ENCODE data around the gene HYAL3.
"Not testable (repeated sequence)": the region's sequence is repeated elsewhere in the genome, so short reads cannot be mapped to it uniquely, and the experiment has no call there.

HYAL3 gene

GRCh38 chr3:50268703-50269451 is 30.3 kb downstream of the HYAL3 start, which contains the start of gene SEMA3B:
SEMA3B (plus strand) TSS chr3:50269147; CDS start chr3:50269241, 94 bp downstream.
- DNase-seq, result no peak

GRCh38 chr3:50268276-50268675 is 30.9 kb downstream of the HYAL3 start:
- DNase-seq, result no peak

GRCh38 chr3:50267280-50267913 is 31.8 kb downstream of the HYAL3 start:
- DNase-seq, result no peak

DNA sequence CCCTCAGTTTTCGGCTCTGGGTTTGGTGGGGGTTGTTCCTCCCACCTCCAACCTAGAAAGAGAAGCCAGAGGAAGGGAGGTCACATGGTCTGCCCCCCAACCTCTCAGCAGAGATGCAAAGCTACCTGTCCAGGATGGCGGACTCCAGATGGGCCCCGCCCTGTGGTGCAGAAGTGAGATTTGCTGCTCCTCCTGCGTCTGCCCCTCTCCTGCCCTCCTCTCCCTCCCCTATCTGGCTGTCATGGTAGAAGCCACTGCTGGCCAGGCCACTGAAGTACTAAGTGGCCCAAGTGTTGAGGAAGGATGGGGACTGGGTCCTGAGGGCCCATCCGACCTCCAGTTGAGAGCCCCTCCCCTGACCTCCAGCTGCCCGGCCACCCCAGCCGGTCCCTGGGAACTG is 32.4 kb downstream of the HYAL3 start:
- no peak for DNase-seq

- no peak for DNase-seq
Observed at GRCh38 chr3:50266017-50266416, 33.2 kb downstream of the HYAL3 start.

- DNase-seq, result no peak
Observed at GRCh38 chr3:50265571-50265970, 33.6 kb downstream of the HYAL3 start.

GRCh38 chr3:50264964-50265485 is 34.2 kb downstream of the HYAL3 start:
- no peak for DNase-seq

- no peak for DNase-seq
Observed at GRCh38 chr3:50264383-50264963, 34.7 kb downstream of the HYAL3 start.

DNA sequence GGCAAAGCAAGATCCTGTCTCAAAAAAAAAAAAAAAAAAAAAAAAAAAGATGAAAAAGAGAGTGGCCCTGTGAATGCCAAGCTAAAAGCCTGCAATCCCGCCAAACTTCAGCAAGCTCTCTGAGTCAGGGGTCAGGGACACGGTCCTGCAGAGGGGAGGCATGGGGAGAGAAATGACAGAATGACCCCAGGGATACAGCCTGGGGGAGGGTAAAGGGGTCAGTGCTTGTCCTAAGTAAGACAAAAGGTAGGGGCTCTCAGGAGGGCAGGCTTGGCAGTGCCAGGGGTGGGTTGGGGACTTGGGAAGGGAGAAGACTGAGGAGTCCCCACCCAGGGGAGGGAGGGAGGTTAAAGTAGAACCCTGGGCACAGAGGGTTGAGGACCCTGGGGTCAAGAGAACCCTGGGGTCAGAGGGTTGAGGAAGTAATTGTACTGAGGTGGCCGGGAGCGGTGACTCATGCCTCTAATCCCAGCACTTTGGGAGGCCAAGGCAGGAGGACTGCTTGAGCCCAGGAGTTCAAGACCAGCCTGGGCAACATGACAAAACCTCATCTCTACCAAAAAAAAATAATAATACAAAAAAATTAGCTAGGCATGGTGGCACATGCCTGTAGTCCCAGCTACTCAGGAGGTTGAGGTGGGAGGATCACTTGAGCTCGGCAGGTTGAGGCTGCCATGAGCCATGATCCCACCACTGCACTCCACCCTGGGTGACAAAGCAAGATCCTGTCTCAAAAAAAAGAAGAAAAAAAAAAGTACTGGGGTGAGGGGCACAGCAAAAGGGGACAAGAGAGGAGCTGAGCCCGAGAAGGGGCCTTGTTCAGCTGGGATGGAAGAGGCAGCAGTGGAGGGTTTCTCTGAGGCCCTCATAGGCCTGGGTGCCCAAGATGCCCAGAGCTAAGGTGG is 35.5 kb downstream of the HYAL3 start:
- no peak for DNase-seq

DNA sequence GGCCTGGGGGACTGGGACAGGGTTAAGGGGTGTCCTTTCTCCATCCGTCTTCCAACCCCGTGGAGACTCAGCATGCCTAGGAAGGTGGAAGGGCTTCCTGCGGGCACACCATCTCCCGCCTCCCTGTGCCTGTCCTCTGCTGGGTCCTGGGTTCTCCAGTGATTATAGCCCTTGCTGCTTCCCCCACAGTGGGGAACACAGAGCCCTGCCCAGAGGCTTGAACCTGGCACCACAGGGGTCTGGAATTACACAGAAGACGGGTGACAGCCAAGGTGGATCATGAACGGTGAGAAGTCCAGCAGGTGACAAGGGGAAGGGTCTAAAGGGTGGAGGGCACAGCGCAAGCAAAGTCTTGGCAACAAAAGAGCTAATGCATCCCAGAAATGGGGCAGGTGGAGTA is 36.4 kb downstream of the HYAL3 start:
- no peak for DNase-seq

GRCh38 chr3:50262200-50262599 is 37.0 kb downstream of the HYAL3 start:
- DNase-seq, result not testable (repeated sequence)

DNA sequence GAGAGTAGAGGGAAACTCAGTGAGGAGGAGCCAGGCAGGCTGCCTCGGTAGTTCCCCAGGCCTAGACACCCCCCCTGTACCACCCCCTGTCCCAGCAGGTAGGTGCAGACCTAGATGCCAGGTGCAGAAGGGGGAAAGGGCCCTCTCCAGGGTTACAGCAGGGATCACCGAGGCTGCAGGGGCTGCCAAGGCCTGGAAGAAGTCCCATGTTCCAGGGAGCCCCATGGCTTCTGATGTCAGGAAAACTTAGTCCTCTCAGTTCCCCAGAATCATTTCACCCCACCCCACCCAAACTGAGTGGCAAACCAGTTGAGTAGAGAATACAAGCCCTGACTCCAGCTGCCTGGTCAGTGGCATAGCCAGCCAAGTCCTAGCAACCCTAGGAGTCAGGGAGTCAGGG is 37.7 kb downstream of the HYAL3 start:
- DNase-seq, result no peak

- no peak for DNase-seq
Observed at GRCh38 chr3:50260942-50261441, 38.2 kb downstream of the HYAL3 start.

DNA sequence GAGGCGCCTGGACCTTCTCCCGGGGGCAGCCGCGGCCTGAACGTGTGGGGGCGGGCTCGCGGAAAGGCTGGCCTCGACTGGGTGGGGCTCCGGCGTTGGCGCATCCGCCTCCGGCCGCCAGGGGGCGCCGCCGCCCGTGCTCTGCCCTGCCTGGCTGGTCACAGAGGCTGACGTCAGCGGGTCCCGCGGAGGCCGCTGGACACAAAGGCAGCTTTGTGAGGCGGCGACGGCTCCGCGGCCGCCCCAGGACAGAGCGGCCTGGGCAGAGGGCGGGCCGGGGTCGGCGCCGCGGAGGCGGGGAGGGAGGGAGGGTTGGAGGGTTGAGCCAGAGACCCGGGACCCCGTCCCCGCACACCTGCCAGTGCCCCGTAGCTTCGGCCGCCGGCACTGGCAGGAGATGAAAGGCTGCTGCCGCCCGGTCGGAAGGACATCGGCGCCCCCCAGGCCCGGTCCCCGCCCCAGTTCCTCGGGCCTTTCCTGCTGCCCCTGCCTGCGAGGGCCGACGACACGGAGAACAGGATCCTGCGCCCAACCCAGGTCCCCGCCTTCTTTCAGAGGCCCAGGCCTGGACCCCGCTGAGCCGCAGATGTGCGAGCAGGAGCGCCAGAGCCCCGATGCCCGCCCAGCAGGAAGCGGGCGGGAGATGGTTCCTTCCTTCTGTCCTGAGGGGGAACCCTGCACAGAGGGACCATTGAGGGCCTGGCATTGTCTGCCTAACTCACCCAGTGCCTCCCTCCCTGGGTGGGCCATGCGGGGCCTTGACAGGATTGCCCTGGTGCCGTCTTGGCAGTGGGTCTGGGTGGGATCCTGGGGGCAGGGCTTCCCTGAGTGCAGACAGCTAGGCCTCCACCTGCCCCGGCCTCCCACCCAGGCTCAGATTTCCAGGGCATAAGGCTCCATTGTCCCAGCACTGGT is 38.9 kb downstream of the HYAL3 start:
- DNase-seq, result peak; percentile 85 to 88

DNA sequence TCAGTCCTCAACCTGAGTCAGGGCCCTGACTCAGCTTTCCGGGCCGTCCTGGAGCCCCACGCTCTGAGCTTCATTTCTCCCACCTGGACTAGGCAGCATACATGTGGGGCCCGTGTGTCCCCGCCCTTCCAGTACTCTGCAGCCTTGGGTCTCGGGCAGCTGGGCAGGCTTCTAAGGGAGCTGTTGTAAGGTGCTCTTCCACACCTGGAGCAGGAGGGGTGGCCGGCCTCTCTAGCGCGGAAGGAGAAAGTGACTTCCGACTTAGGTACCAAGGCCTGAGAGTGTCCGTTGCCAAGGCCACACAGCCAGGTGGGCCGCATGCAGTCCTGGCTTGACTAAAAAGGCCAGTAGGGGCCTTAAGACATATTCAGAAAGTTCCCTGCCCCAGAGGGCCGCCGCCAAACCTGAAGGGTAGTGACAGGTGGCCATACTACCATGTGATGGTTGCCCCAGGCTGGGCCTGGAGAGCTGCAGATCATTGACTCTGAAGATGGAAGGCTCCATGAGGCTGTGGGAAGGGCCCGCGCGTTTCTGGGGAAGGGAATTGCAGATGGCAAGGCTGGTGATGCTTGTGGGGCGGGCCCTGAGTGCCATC is 39.7 kb downstream of the HYAL3 start:
- no peak for DNase-seq

- no peak for DNase-seq
Observed at GRCh38 chr3:50258979-50259378, 40.2 kb downstream of the HYAL3 start.

- no peak for DNase-seq
Observed at GRCh38 chr3:50258029-50258680, 41.0 kb downstream of the HYAL3 start.

GRCh38 chr3:50256978-50257890 is 42.0 kb downstream of the HYAL3 start:
- DNase-seq, result peak in 1 of 2 donors; percentile 50

- DNase-seq, result no peak
Observed at GRCh38 chr3:50255251-50255615, 44.0 kb downstream of the HYAL3 start.
